B cell (primary cell): ENCODE measurements around the gene CSTA. TPM values are rescaled to one million over a fixed set of nuclear protein-coding genes. Genes with fewer than 3 reads are reported as not detected.

Experiments used
- ATAC-seq: fragments of 200-7000 bp; cut with Tn5 transposase; one replicate; pipeline ENCODE4 v1.10.0; 2021; ENCODE audit warnings: low read depth, mild to moderate bottlenecking, moderate number of reproducible peaks, moderate library complexity
- CTCF ChIA-PET: fragments of 350-600 bp; sonication (Branson Sonifier 250); formaldehyde crosslinking; loops from one replicate; lab custom pipeline; 2021; ENCODE audit warnings: antibody characterized with exemption, inconsistent platforms; lab: Charles Lee
- POLR2A ChIA-PET: fragments of 350-600 bp; sonication (Branson Sonifier 250); formaldehyde crosslinking; loops from one replicate; lab custom pipeline; 2021; ENCODE audit warnings: antibody characterized with exemption; lab: Charles Lee
- DNase-seq: peaks from one replicate; pipeline ENCODE4 v3.0.0; 2013
- H2AFZ ChIP-seq: 2 replicates; pipeline ENCODE4 v1.6.1; 2012; ENCODE audit warnings: mild to moderate bottlenecking, low read depth, low read length; ENCODE audit not compliant: insufficient read depth, poor library complexity, severe bottlenecking
- H3K27ac ChIP-seq, 2 donors: 1 replicate in 1 of 2; 2 replicates in 1 of 2; pipeline ENCODE4 v1.5.1; 2012 to 2013; ENCODE audit warnings: low read length in 2 of 2, mild to moderate bottlenecking in 2 of 2, moderate library complexity in 1 of 2
- H3K27me3 ChIP-seq, 4 experiments: fragments of 200-600 bp in 1 of 4; sonication (generic) in 1 of 4; replicated peaks in 1 of 4; 1 replicate in 2 of 4; 2 replicates in 2 of 4; pipeline versions ENCODE4 v1.6.1 to v1.7.0; 2013 to 2016; ENCODE audit warnings: low read length in 3 of 4, mild to moderate bottlenecking in 2 of 4, mixed read lengths in 1 of 4, moderate library complexity in 1 of 4; ENCODE audit not compliant: insufficient read depth in 4 of 4, control insufficient read depth in 3 of 4; ENCODE audit errors: control extremely low read depth in 1 of 4
- H3K36me3 ChIP-seq, 2 experiments: replicated peaks in 1 of 2; 1 replicate in 1 of 2; 2 replicates in 1 of 2; pipeline versions ENCODE4 v1.6.1 to v1.7.1; 2013; ENCODE audit warnings: low read length in 1 of 2; ENCODE audit not compliant: insufficient read depth in 2 of 2, control insufficient read depth in 1 of 2; ENCODE audit errors: control extremely low read depth in 1 of 2, extremely low read depth in 1 of 2
- H3K4me1 ChIP-seq, 2 donors: fragments of 200-600 bp in 1 of 2; sonication (generic) in 1 of 2; 1 replicate in 1 of 2; 2 replicates in 1 of 2; pipeline versions ENCODE4 v1.5.1 to v1.6.1; 2013 to 2017; ENCODE audit warnings: low read length in 2 of 2; ENCODE audit not compliant: control insufficient read depth in 2 of 2, insufficient read depth in 2 of 2
- H3K4me2 ChIP-seq: replicated peaks from 2 replicates; pipeline ENCODE3; 2012; ENCODE audit warnings: mild to moderate bottlenecking, low read depth, low read length; ENCODE audit not compliant: poor library complexity, severe bottlenecking
- H3K4me3 ChIP-seq, 5 experiments: fragments of 200-600 bp in 1 of 5; sonication (generic) in 1 of 5; 1 replicate in 3 of 5; 2 replicates in 2 of 5; pipeline versions ENCODE4 v1.5.1 to v1.7.0; 2011 to 2016; ENCODE audit warnings: low read length in 4 of 5, mild to moderate bottlenecking in 4 of 5, low read depth in 2 of 5, control low read depth in 1 of 5, moderate library complexity in 1 of 5; ENCODE audit not compliant: insufficient read depth in 1 of 5; ENCODE audit errors: control extremely low read depth in 1 of 5, extremely low read depth in 1 of 5
- H3K79me2 ChIP-seq: fragments of 200-600 bp; sonication (generic); one replicate; pipeline ENCODE4 v1.6.0; 2016; ENCODE audit warnings: low read length; ENCODE audit not compliant: control insufficient read depth, insufficient read depth
- H3K9ac ChIP-seq: fragments of 200-600 bp; sonication (generic); 2 replicates; pipeline ENCODE4 v1.6.1; 2017; ENCODE audit warnings: mild to moderate bottlenecking, low read length, moderate library complexity
- H3K9me3 ChIP-seq, 3 donors: one replicate each; pipeline versions ENCODE4 v1.6.1 to v1.7.1; 2013; ENCODE audit warnings: low read length in 2 of 3; ENCODE audit not compliant: control insufficient read depth in 2 of 3, insufficient read depth in 1 of 3; ENCODE audit errors: control extremely low read depth in 1 of 3
- H4K20me1 ChIP-seq: 2 replicates; pipeline ENCODE4 v1.6.0; 2012; ENCODE audit warnings: mild to moderate bottlenecking, low read length; ENCODE audit not compliant: insufficient read depth, control insufficient read depth, poor library complexity, severe bottlenecking
- H3K27ac Mint-ChIP-seq: one replicate; pipeline ENCODE4 v1.8.0; 2021; ENCODE audit warnings: mixed read lengths
- H3K27me3 Mint-ChIP-seq: one replicate; pipeline ENCODE4 v1.8.0; 2021; ENCODE audit warnings: mixed read lengths
- H3K4me1 Mint-ChIP-seq: one replicate; pipeline ENCODE4 v1.8.0; 2021; ENCODE audit warnings: mixed read lengths
- H3K4me3 Mint-ChIP-seq: one replicate; pipeline ENCODE4 v1.8.0; 2021; ENCODE audit warnings: mixed read lengths
- H3K9me3 Mint-ChIP-seq: one replicate; pipeline ENCODE4 v1.8.0; 2022; ENCODE audit warnings: mixed read lengths; ENCODE audit not compliant: insufficient read depth
- CTCF ChIP-seq: fragments of 200-600 bp; IDR thresholded peaks from one replicate; pipeline ENCODE4 v1.8.0; 2022; ENCODE audit warnings: antibody characterized with exemption, mild to moderate bottlenecking
- EZH2 ChIP-seq: IDR thresholded peaks from 2 replicates; pipeline ENCODE4 v1.6.1; 2012; ENCODE audit warnings: borderline replicate concordance, low read depth, mild to moderate bottlenecking, moderate library complexity, low read length; ENCODE audit not compliant: insufficient read depth, poor library complexity, severe bottlenecking
- WGBS: methylation state at CpG from one replicate; pipeline ENCODE4 v1.1.5; 2013; ENCODE audit warnings: missing lambda C conversion rate; ENCODE audit not compliant: insufficient coverage; 5-methylcytosine and 5-hydroxymethylcytosine counted together
- intact Hi-C: fragments of 100-400 bp; cut with micrococcal nuclease; formaldehyde crosslinking; loops from one replicate; pipeline ENCODE4 v1.10.0; 2022
- polyA plus RNA-seq: library from polyadenylated mRNA; depleted of rRNA; stranded (reverse); fragments of >200 nt; gene quantifications from 2 replicates; pipeline ENCODE4 v1.2.3, GENCODE V29; 2012
- total RNA-seq, 2 donors: library from RNA; stranded (reverse); fragments of 120-200 nt in 1 of 2; gene quantifications; 1 replicate in 1 of 2; 2 replicates in 1 of 2; pipeline versions ENCODE4 v1.2.3 to v1.2.4, GENCODE V29; 2013 to 2022

CSTA gene
- total and polyA plus RNA-seq, 2 donors (not counting 1 experiment from before 2014, with no cell fraction given) = 1.3 TPM; not detected in 1

GRCh38 chr3:122355612-122356011 lies 30.6 kb downstream of the CSTA start:
- Histone ChIP-seq H3K79me2 (no peaks in the 10 kb centered on the region), H3K9ac (no peak overlapping the region), H3K4me3 (no peak overlapping the region), H3K4me1 (no peaks in the 10 kb centered on the region), H3K9me3 (no peaks in the 10 kb centered on the region), H4K20me1 (no peaks in the 10 kb centered on the region), H3K27me3 (no peaks in the 10 kb centered on the region), H3K36me3 (no peaks in the 10 kb centered on the region), H3K27ac (no peak overlapping the region), H2AFZ (no peak overlapping the region), H3K4me2 (no peak overlapping the region)
- intact Hi-C loops = loop anchor here (1.0 kb wide), 1 partner anchor 809 kb away; no protein-coding TSS in a partner anchor
- DNase-seq = no peak
- 22% methylated on average over 4 of the region's 4 CpGs for WGBS
- Mint-ChIP-seq H3K9me3 (no peaks in the 10 kb centered on the region), H3K27ac (no peak overlapping the region), H3K4me1 (no peaks in the 10 kb centered on the region), H3K27me3 (no peaks in the 10 kb centered on the region), H3K4me3 (no peak overlapping the region)
- ATAC-seq = no peak
- ChIA-PET CTCF (no interaction called here), POLR2A (no interaction called here)
- no peak for TF ChIP-seq EZH2

- Mint-ChIP-seq H3K27me3 (no peaks in the 10 kb centered on the region), H3K4me1 (no peaks in the 10 kb centered on the region), H3K9me3 (no peaks in the 10 kb centered on the region), H3K4me3 (no peak overlapping the region), H3K27ac (no peak overlapping the region)
- no peak overlapping the region for H3K4me3 ChIP-seq
- H2AFZ ChIP-seq = no peak overlapping the region
- H3K27me3 ChIP-seq = no peaks in the 10 kb centered on the region
- no peaks in the 10 kb centered on the region for H3K36me3 ChIP-seq
- ATAC-seq (no peak), DNase-seq (peak; percentile 20)
- CTCF ChIA-PET = interaction anchor here (0.7 to 1.6 kb wide), 2 partner anchors 265 to 810 kb away, joined by 4 to 6 read pairs; partner anchors contain the start of gene POLQ
- no peaks in the 10 kb centered on the region for H4K20me1 ChIP-seq
- no peaks in the 10 kb centered on the region for H3K4me1 ChIP-seq
- intact Hi-C loops = loop anchor here (1.0 kb wide), 1 partner anchor 810 kb away; no protein-coding TSS in a partner anchor
- WGBS = no CpG with 5 or more reads among the region's 4 CpGs
- no peaks in the 10 kb centered on the region for H3K79me2 ChIP-seq
- no peak overlapping the region for H3K9ac ChIP-seq
- H3K4me2 ChIP-seq = no peak overlapping the region
- no peak overlapping the region for H3K27ac ChIP-seq
- TF ChIP-seq CTCF (peak; percentile 31), EZH2 (no peak)
- H3K9me3 ChIP-seq = no peaks in the 10 kb centered on the region
- POLR2A ChIA-PET = no interaction called here
These were observed 31.4 kb downstream of the CSTA start for GRCh38 chr3:122356402-122356801.
